Measurements from ENCODE around the gene ATP6V1B1.

ATP6V1B1 gene

GRCh38 chr2:70947556-70948184 is 12.0 kb downstream of the ATP6V1B1 start:
- DNase-seq: no peak

GRCh38 chr2:70948337-70949003 is 12.8 kb downstream of the ATP6V1B1 start:
- peak; percentile 81 for DNase-seq

- no peak for DNase-seq
These were observed 13.4 kb downstream of the ATP6V1B1 start for GRCh38 chr2:70949086-70949485.

GRCh38 chr2:70954886-70955285 is 19.2 kb downstream of the ATP6V1B1 start:
- DNase-seq: peak; percentile 8

GRCh38 chr2:70956141-70956540 is 20.4 kb downstream of the ATP6V1B1 start:
- no peak for DNase-seq

- no peak for DNase-seq
These were observed 22.1 kb downstream of the ATP6V1B1 start for GRCh38 chr2:70957798-70958197.

- DNase-seq: no peak
These were observed 23.1 kb downstream of the ATP6V1B1 start for GRCh38 chr2:70958759-70959158.

GRCh38 chr2:70959271-70959761 is 23.6 kb downstream of the ATP6V1B1 start:
- no peak for DNase-seq

- peak; percentile 7 for DNase-seq
These were observed 24.4 kb downstream of the ATP6V1B1 start for GRCh38 chr2:70959851-70960832.

GRCh38 chr2:70960833-70961647 is 25.3 kb downstream of the ATP6V1B1 start:
- DNase-seq: peak; percentile 14

GRCh38 chr2:70961648-70961994 is 25.9 kb downstream of the ATP6V1B1 start:
- DNase-seq: peak; percentile 9

GRCh38 chr2:70962211-70962884 is 26.6 kb downstream of the ATP6V1B1 start:
- DNase-seq: peak; percentile 12

GRCh38 chr2:70962885-70963878 is 27.5 kb downstream of the ATP6V1B1 start:
- DNase-seq: peak; percentile 10

GRCh38 chr2:70964133-70964532 is 28.4 kb downstream of the ATP6V1B1 start:
- DNase-seq: no peak

GRCh38 chr2:70964596-70965386 is 29.1 kb downstream of the ATP6V1B1 start:
- peak; percentile 68 for DNase-seq

- no peak for DNase-seq
These were observed 29.8 kb downstream of the ATP6V1B1 start for GRCh38 chr2:70965506-70965905.

GRCh38 chr2:70966681-70967080 is 31.0 kb downstream of the ATP6V1B1 start:
- DNase-seq: no peak

- DNase-seq: no peak
These were observed 31.5 kb downstream of the ATP6V1B1 start for GRCh38 chr2:70967189-70967588.

GRCh38 chr2:70974592-70974991 is 38.9 kb downstream of the ATP6V1B1 start:
- DNase-seq: no peak

GRCh38 chr2:70975237-70975636 is 39.5 kb downstream of the ATP6V1B1 start:
- DNase-seq: no peak

All from femur (tissue), 1 donor.